Esophagus squamous epithelium (tissue), 5 donors: Measurements from ENCODE around the gene FYN. TPM values are rescaled to one million over a fixed set of nuclear protein-coding genes. Genes with fewer than 3 reads are reported as not detected.
A peak's percentile ranks its signal among the peaks of the same experiment; 100 is the strongest.

ENCODE experiments used
- DNase-seq: peaks from one replicate; lab custom pipeline; 2025; lab: John Stamatoyannopoulos, UW
- H3K27ac ChIP-seq, 4 donors: fragments of 200-600 bp; sonication (generic); one replicate each; pipeline ENCODE4 v1.5.1; 2016 to 2019; ENCODE audit warnings: mild to moderate bottlenecking in 1 of 4
- H3K27me3 ChIP-seq, 4 donors: fragments of 200-600 bp; sonication (generic); 1 replicate in 3 of 4; 2 replicates in 1 of 4; pipeline versions ENCODE4 v1.5.1 to v1.6.0; 2017 to 2021; ENCODE audit warnings: antibody characterized with exemption in 1 of 4
- H3K36me3 ChIP-seq, 3 donors: fragments of 200-600 bp; sonication (generic); one replicate each; pipeline ENCODE4 v1.5.1; 2016 to 2019
- H3K4me1 ChIP-seq, 3 donors: fragments of 200-600 bp; sonication (generic); one replicate each; pipeline ENCODE4 v1.5.1; 2017 to 2019
- H3K4me3 ChIP-seq, 4 donors: fragments of 200-600 bp; sonication (generic); 1 replicate in 3 of 4; 2 replicates in 1 of 4; pipeline ENCODE4 v1.5.1; 2016 to 2019; ENCODE audit warnings: mild to moderate bottlenecking in 2 of 4, moderate library complexity in 1 of 4
- H3K9me3 ChIP-seq, 3 donors: fragments of 200-600 bp; sonication (generic); one replicate each; pipeline ENCODE4 v1.5.1; 2016 to 2019
- CTCF ChIP-seq, 6 experiments: fragments of 450-650 bp in 4 of 6; fragments of 200-600 bp in 2 of 6; sonication (generic) in 2 of 6; IDR thresholded peaks; one replicate each; pipeline ENCODE4 v1.5.1; 2016 to 2019; ENCODE audit warnings: antibody characterized with exemption in 6 of 6, mild to moderate bottlenecking in 4 of 6, moderate library complexity in 4 of 6
- POLR2A ChIP-seq, 4 donors: fragments of 450-650 bp; IDR thresholded peaks; one replicate each; pipeline ENCODE4 v1.6.1; 2017; ENCODE audit warnings: antibody characterized with exemption in 4 of 4, mild to moderate bottlenecking in 4 of 4, moderate library complexity in 3 of 4
- WGBS, 2 donors: methylation state at CpG; one replicate each; pipeline ENCODE4 v1.1.5; 2018; 5-methylcytosine and 5-hydroxymethylcytosine counted together
- intact Hi-C: fragments of 100-400 bp; cut with DNase I; formaldehyde crosslinking; loops from one replicate; pipeline ENCODE4 v1.15.0; 2022
- total RNA-seq, 4 donors: library from RNA; depleted of rRNA; stranded (reverse); fragments of >200 nt; gene quantifications; one replicate each; pipeline ENCODE4 v1.1.0, GENCODE V29; 2016
- donor health status: DM: yes; HTN: yes; CAD: no.

Gene FYN
- total RNA-seq, 4 donors from 2014 or later, result 11.8 to 54.6 (median 21.4) TPM

DNA sequence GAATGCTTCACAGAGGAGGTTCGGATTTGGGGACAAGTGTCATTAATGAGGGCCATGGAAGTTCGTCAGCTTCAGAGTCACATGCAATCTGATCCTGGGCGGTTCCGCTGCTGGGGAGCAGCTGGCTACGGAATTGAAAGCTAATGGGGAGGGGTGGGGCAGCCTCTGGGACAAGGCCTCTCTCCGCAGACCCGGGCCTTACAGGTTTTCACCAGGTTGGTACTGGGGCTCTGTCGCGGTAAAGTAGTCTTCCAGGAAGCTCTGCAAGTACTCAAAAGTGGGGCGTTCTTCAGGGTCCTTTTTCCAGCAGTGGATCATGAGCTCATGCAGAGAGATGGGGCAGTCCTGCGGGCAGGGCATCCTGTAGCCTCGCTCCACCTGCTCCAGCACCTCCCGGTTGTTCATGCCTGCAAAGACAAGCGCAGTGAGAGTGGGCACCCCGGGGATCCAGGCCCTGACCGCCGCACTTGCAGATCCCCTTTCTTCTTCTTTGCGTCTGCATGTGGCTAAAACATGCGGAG, 211.7 kb downstream of the FYN start:
- intact Hi-C loops, result no loop called here

GRCh38 chr6:111660531-111660930, 212.7 kb downstream of the FYN start:
- peaks cover 0 to 63% (median 22%) of the 10 kb centered on the region in 3 donors for H3K4me1 ChIP-seq
- no peaks in the 10 kb centered on the region for H3K36me3 ChIP-seq
- H3K27me3 ChIP-seq, result no peaks in the 10 kb centered on the region
- intact Hi-C loops, result no loop called here
- H3K4me3 ChIP-seq, result no peak overlapping the region
- H3K27ac ChIP-seq, result peak overlapping the region in 1 of 4 donors; percentile 77
- H3K9me3 ChIP-seq, result no peaks in the 10 kb centered on the region
- TF ChIP-seq POLR2A (IDR thresholded peaks at IDR 0.05) (no peak), CTCF (IDR thresholded peaks at IDR 0.05) (no peak)
- DNase-seq, result no peak
- 86 to 92% methylated on average over 3 of the region's 3 CpGs for WGBS, 2 donors

More for the DNA sequence above, 211.7 kb downstream of the FYN start:
- 29 to 34% methylated on average over 1 to 16 of the region's 19 CpGs for WGBS, 2 donors
- H3K4me3 ChIP-seq, result peak overlapping the region in 1 of 4 donors; percentile 9
- H3K9me3 ChIP-seq, result no peaks in the 10 kb centered on the region
- peak overlapping the region in 3 of 4 donors; percentile 67 to 80 (median 77) for H3K27ac ChIP-seq
- H3K27me3 ChIP-seq, result no peaks in the 10 kb centered on the region
- no peak for TF ChIP-seq POLR2A (IDR thresholded peaks at IDR 0.05)
- no peak for TF ChIP-seq CTCF (IDR thresholded peaks at IDR 0.05)
- no peak for DNase-seq
- no peaks in the 10 kb centered on the region for H3K36me3 ChIP-seq
- peaks cover 0 to 69% (median 27%) of the 10 kb centered on the region in 3 donors for H3K4me1 ChIP-seq

GRCh38 chr6:111658462-111659154, 214.6 kb downstream of the FYN start:
- intact Hi-C loops, result no loop called here
- Histone ChIP-seq H3K9me3 (no peaks in the 10 kb centered on the region), H3K36me3 (no peaks in the 10 kb centered on the region), H3K27ac (peak overlapping the region in 2 of 4 donors; percentile 4 to 54), H3K4me3 (no peak overlapping the region), H3K27me3 (no peaks in the 10 kb centered on the region), H3K4me1 (peaks cover 0 to 56% (median 21%) of the 10 kb centered on the region in 3 donors)
- TF ChIP-seq CTCF (IDR thresholded peaks at IDR 0.05), result no peak
- TF ChIP-seq POLR2A (IDR thresholded peaks at IDR 0.05), result no peak
- DNase-seq, result no peak
- WGBS, 2 donors, result 42 to 70% methylated on average over 4 of the region's 4 CpGs

DNA sequence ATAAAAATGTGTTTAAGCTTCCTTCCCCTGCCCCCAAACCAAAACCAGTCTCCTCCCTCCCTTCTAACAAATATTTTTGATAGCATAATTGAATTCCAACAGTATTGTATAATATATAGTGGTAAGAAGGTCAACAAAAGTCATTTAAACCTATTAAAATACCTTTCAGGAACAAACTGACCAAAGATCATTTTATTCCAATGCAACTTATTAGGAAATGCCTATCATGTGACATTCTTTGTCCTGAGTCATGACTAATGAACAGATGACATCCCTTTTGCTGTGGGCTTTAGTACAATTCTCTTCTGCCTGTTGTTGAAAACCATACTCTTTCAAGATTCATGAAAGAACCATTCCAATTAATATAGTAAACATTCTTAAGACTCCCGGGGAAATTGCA, 216.1 kb downstream of the FYN start:
- TF ChIP-seq POLR2A (IDR thresholded peaks at IDR 0.05) (no peak), CTCF (IDR thresholded peaks at IDR 0.05) (no peak)
- intact Hi-C loops, result no loop called here
- no peak for DNase-seq
- H3K27ac ChIP-seq, result peak overlapping the region in 1 of 4 donors; percentile 40
- no peaks in the 10 kb centered on the region for H3K27me3 ChIP-seq
- no peak overlapping the region for H3K4me3 ChIP-seq
- no peaks in the 10 kb centered on the region for H3K9me3 ChIP-seq
- H3K4me1 ChIP-seq, result peaks cover 0 to 44% (median 10%) of the 10 kb centered on the region in 3 donors
- H3K36me3 ChIP-seq, result no peaks in the 10 kb centered on the region
- WGBS, 2 donors, result 52 to 58% methylated on average over 1 of the region's 1 CpG

DNA sequence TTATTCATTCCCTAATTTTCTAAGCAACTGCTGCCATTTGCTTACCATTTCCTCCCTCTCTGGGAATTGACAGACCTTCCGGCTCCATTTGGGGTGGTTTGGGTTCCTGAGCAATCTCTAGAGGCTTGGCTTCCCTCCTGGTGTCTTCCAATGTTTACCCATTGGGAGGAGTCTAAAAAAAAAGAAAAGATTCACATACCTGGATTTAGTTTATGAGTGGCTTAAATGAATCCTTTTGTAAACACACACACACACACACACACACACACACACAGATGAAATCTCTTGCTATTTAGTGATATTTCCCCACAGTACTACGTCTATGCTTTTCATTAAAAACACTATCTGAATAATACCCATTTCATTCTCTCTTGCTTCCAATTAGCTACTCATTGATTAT, 219.3 kb downstream of the FYN start:
- no peaks in the 10 kb centered on the region for H3K9me3 ChIP-seq
- intact Hi-C loops, result no loop called here
- peaks cover 0 to 29% (median 6%) of the 10 kb centered on the region in 3 donors for H3K4me1 ChIP-seq
- no peak for DNase-seq
- WGBS, 2 donors, result 26 to 57% methylated on average over 2 of the region's 2 CpGs
- TF ChIP-seq CTCF (IDR thresholded peaks at IDR 0.05) (no peak), POLR2A (IDR thresholded peaks at IDR 0.05) (no peak)
- no peaks in the 10 kb centered on the region for H3K36me3 ChIP-seq
- H3K4me3 ChIP-seq, result no peak overlapping the region
- no peaks in the 10 kb centered on the region for H3K27me3 ChIP-seq
- H3K27ac ChIP-seq, result no peak overlapping the region
